GM18517 (cell line): ENCODE measurements around the gene DEGS2.
"Not testable (repeated sequence)": the region's sequence is repeated elsewhere in the genome, so short reads cannot be mapped to it uniquely, and the experiment has no call there.

Source experiments
- ATAC-seq: cut with Tn5 transposase; IDR thresholded peaks from one replicate; pipeline ENCODE4 v1.9.1; 2021; ENCODE audit warnings: mild to moderate bottlenecking, moderate library complexity; ENCODE audit not compliant: unreplicated experiment

The DEGS2 gene

DNA sequence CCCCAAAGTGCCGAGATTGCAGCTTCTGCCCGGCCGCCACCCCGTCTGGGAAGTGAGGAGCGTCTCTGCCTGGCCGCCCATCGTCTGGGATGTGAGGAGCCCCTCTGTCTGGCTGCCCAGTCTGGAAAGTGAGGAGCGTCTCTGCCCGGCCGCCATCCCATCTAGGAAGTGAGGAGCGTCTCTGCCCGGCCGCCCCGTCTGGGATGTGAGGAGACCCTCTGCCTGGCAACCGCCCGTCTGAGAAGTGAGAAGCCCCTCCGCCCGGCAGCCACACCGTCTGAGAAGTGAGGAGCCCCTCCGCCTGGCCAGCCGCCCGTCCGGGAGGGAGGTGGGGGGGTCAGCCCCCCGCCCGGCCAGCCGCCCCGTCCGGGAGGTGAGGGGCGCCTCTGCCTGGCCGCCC lies 21.2 kb upstream of the DEGS2 start:
- ATAC-seq: not testable (repeated sequence)

GRCh38 chr14:100178691-100179090 lies 19.2 kb upstream of the DEGS2 start:
- ATAC-seq: no peak

GRCh38 chr14:100176811-100177327 lies 17.4 kb upstream of the DEGS2 start:
- ATAC-seq: no peak

- ATAC-seq: no peak
Observed at GRCh38 chr14:100173353-100173752, 13.9 kb upstream of the DEGS2 start.

DNA sequence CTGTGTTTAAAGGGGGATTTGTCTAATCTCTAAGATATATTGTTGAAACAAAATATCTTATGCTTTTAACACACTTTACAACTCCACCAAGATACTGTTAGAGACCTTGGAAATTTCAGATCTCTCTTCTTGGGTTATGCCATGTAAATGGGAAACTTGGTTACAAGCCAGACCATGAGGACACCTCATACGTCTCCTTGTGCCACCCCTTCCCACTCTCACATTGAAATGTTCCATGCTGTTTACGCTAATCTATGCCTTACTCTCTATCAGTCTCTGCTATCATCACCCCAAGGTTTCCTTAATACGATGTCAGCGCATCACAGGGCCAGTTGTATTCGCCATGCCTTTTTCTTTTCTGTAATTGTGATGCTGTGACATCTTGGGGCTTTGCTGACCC lies 13.4 kb upstream of the DEGS2 start:
- ATAC-seq: no peak

DNA sequence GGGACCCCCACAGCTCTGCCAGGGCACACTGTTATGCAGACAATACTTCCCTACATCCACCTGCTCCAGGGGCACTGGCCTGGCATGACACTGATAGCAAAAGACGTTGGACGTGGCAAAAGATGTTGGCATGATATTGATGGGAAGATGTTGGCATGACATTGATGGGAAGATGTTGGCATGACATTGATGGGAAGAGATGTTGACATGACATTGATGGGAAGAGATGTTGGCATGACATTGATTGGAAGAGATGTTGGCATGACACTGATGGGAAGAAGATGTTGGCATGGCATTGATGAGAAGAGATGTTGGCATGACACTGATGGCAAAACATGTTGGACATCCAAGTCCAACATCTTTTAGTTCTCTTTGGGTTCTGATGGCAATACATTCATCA lies 11.4 kb upstream of the DEGS2 start:
- ATAC-seq: no peak

DNA sequence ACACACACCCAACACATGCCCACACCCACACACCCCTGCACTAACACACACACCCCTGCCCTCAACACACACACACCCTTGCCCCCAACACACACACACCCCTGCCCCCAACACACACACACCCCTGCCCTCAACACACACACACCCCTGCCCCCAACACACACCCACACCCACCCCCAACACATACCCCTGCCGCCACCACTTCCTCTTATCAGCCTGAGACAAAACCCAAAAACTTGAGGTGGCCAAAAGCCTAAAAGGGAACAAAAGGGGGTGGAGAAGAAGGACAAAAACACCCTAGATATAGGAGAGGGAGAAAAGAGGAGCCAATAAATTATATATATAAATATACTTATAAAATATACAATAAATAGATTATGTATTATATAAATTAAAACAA lies 9.1 kb upstream of the DEGS2 start:
- no peak for ATAC-seq

DNA sequence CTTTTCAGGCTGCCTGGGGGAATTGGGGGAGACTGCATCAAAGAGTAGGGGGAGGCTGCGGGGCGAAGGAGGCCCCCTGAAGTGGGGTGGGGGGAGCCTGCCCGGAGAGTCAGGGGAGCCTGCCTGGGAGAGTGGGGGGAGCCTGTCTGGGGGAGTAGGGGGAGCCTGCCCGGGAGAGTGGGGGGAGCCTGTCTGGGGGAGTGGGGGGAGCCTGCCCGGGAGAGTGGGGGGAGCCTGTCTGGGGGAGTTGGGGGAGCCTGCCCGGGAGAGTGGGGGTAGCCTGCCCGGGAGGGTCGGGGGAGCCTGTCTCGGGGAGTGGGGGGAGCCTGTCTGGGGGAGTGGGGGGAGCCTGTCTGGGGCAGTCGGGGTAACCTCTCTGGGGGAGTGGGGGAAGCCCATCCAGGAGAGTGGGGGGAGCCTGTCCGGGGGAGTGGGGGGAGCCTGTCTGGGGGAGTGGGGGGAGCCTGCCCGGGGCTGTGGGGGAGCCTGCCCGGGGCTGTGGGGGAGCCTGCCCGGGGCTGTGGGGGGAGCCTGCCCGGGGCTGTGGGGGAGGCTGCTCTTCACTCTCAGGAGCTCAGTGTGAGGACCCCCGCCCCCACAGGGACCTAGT lies 6.5 kb upstream of the DEGS2 start:
- ATAC-seq: no peak

GRCh38 chr14:100165376-100165775 lies 5.9 kb upstream of the DEGS2 start:
- ATAC-seq: no peak

DNA sequence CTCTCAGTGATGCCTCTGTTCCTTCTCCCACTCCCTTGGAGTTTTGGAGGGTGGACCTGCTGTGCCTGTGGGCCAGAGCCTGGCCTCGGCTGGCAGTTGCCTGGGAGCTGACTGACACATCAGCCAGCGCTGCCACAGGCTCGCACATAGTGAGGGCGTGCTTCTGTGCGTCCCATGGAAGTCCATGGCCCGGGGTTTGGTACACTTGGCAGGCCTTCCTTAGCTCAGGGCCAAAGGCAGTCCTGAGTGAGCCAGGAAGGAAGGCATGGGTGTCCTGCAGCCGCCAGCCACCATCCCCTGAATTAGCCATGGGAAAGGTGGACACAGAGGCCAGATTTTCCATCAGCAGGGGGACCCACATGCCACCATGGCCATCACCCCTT lies 1.1 kb upstream of the DEGS2 start:
- ATAC-seq: no peak

- ATAC-seq: no peak
Observed at GRCh38 chr14:100159865-100160533, 554 bp upstream of the DEGS2 start.

- no peak for ATAC-seq
Observed at GRCh38 chr14:100158566-100159093, 815 bp downstream of the DEGS2 start.

GRCh38 chr14:100157548-100158232 lies 1.8 kb downstream of the DEGS2 start:
- ATAC-seq: not testable (repeated sequence)

GRCh38 chr14:100156776-100157175 lies 2.7 kb downstream of the DEGS2 start:
- no peak for ATAC-seq

DNA sequence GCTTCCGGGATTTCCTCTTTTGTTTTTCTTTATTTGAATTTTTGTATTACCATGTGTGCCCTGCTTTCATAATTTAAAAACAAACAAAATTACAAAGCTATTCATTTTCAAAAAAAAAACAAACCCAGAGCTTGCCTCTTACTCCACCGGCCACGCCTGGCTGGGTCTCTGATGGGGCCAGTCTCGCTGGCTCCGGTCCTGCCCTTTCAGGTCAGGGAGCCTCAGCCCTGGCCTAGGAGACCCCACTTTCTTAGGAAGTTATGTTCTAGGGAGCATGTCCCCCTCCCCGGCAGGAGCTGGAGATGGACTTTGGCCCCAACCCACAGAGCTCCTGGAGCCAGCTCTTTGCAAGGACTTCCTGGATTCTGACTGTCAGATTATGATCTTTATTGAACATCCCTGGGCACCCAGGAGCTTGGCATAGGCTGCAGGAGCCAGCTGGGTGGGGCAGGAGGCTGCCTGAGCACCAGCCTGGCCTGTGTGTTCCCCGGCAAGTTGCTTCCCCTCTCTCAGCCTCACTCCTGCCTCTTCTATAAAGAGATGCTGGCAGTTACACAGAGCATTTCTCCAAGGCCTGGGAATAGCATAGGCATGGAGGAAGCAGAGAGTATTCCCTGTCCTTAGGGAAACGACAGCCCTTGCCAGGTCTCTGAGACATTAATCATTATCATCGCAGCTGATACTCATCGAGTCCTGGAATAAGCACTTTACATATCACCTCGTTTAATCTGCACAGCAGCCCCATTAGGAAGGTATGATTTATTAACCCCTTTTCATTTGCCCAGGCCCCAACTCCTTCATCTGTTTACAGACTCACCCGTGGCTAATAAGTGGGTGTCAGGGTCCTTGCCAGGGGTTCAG lies 3.5 kb downstream of the DEGS2 start:
- ATAC-seq: no peak

- no peak for ATAC-seq
Observed at GRCh38 chr14:100155049-100155621, 4.3 kb downstream of the DEGS2 start.

DNA sequence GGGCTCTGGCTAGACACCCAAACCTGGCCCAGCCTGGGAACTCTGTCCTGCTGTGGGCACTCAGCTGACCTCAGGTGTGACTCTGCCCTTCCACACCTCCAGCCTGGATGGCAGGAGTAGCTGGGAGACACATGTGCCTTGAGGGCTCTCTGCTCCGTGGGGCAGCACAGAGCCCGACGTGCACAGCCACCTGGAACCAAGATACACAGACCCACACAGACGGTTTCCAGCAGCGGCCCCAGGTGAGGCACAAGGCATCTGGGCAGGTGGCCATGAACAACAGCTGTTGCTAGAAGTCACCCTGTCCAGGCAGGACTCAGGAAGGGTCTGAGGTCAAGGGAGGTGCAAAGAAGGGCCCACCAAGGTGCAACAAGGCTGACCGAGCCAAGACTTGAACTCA lies 5.9 kb downstream of the DEGS2 start:
- no peak for ATAC-seq

- no peak for ATAC-seq
Observed at GRCh38 chr14:100152091-100152490, 7.4 kb downstream of the DEGS2 start.

GRCh38 chr14:100150932-100151587 lies 8.4 kb downstream of the DEGS2 start:
- no peak for ATAC-seq
